SU-DHL-6 (cell line): ENCODE results near the gene FADS3.

Experiments
- H2AFZ ChIP-seq: fragments of 200-600 bp; sonication (generic); 2 replicates; pipeline ENCODE4 v1.6.1; 2014; ENCODE audit warnings: low read depth, mild to moderate bottlenecking, moderate library complexity, mixed read lengths, antibody characterized with exemption, low read length; ENCODE audit not compliant: severe bottlenecking
- H3F3A ChIP-seq: fragments of 200-600 bp; shearing (Covaris generic); 2 replicates; pipeline ENCODE4 v1.6.0; 2016; ENCODE audit warnings: antibody characterized with exemption, mild to moderate bottlenecking; ENCODE audit not compliant: insufficient read depth
- H3K27ac ChIP-seq: fragments of 200-600 bp; sonication (generic); 2 replicates; pipeline ENCODE4 v1.5.1; 2016; ENCODE audit warnings: low read depth, mild to moderate bottlenecking, low read length, moderate library complexity, mixed read lengths
- H3K27me3 ChIP-seq: fragments of 200-600 bp; sonication (generic), shearing (Covaris generic); 2 replicates; pipeline ENCODE4 v1.6.0; 2014; ENCODE audit warnings: mild to moderate bottlenecking, low read length
- H3K36me3 ChIP-seq: fragments of 200-600 bp; sonication (generic); 2 replicates; pipeline ENCODE4 v1.6.1; 2014; ENCODE audit warnings: mild to moderate bottlenecking, low read length, mixed read lengths
- H3K4me2 ChIP-seq: fragments of 300-600, 200-600 bp; shearing (Covaris generic), sonication (generic); 2 replicates; pipeline ENCODE4 v1.6.0; 2014; ENCODE audit warnings: low read length, low read depth, mild to moderate bottlenecking; ENCODE audit not compliant: poor library complexity, severe bottlenecking
- H3K4me3 ChIP-seq: fragments of 200-600 bp; sonication (generic); 2 replicates; pipeline ENCODE4 v1.5.1; 2014; ENCODE audit warnings: antibody characterized with exemption, low read length, mild to moderate bottlenecking, mixed read lengths; ENCODE audit not compliant: insufficient read depth, poor library complexity, severe bottlenecking
- H3K79me2 ChIP-seq: fragments of 200-600 bp; sonication (generic); 2 replicates; pipeline ENCODE4 v1.6.1; 2014; ENCODE audit warnings: mild to moderate bottlenecking, low read length, moderate library complexity; ENCODE audit not compliant: insufficient read depth
- H3K9ac ChIP-seq: fragments of 200-600 bp; sonication (generic); 2 replicates; pipeline ENCODE4 v1.7.0; 2014; ENCODE audit warnings: mild to moderate bottlenecking, low read length
- H3K9me2 ChIP-seq: fragments of 200-600 bp; sonication (generic); replicated peaks from 2 replicates; pipeline ENCODE4 v1.6.1; 2014; ENCODE audit warnings: low read length; ENCODE audit not compliant: insufficient read depth
- H3K9me3 ChIP-seq: fragments of 200-600 bp; sonication (generic); 2 replicates; pipeline ENCODE4 v1.6.1; 2014; ENCODE audit warnings: low read length, mixed read lengths; ENCODE audit not compliant: insufficient read depth
- H4K20me1 ChIP-seq: fragments of 200-600 bp; sonication (generic); 2 replicates; pipeline ENCODE4 v1.6.1; 2014; ENCODE audit warnings: low read depth, mild to moderate bottlenecking, antibody characterized with exemption, low read length, moderate library complexity, mixed read lengths
- EZH2phosphoT487 ChIP-seq: fragments of 200-600 bp; sonication (generic), shearing (Covaris generic); conservative IDR thresholded peaks from 2 replicates; pipeline ENCODE4 v1.6.1; 2018; ENCODE audit warnings: mild to moderate bottlenecking, antibody characterized with exemption, low read length, moderate library complexity, mixed read lengths
- TF ChIP-seq, protein P1 (sequence below): fragments of 200-600 bp; sonication (generic); IDR thresholded peaks from one replicate; pipeline ENCODE4 v1.5.1; 2017; ENCODE audit warnings: antibody characterized with exemption, mild to moderate bottlenecking, low read length, moderate library complexity; ENCODE audit not compliant: insufficient read depth, poor library complexity, severe bottlenecking

FADS3 gene

DNA sequence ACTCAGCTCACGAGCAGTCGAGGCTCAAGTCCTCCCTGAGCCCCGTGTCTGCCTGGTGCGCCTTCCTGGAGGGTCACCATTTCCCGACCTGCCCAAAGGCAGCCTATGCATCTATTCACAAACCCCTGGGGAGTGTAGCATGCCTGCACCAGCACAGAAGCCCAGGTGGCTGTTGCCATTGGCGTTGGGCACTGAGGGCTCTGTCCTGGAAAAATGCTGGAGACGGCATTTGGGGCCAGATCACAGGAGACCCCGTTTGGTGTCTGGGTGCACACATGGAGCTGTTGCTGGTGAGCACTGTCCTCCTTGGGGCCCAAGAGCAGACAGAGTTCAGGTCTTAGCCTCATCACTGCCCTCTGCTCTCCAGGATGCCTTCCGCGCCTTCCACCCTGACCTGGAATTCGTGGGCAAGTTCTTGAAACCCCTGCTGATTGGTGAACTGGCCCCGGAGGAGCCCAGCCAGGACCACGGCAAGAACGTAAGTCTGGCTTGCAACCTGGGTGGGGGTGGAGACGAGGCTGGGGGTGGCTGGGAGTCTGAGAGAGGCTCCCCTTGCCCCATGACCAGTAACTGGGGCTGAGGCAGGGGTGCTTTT, 53.8 kb downstream of the FADS3 start:
- peaks cover 4% of the 10 kb centered on the region; the same call in 1 of the 2 replicates for H3F3A ChIP-seq
- no peaks in the 10 kb centered on the region for H3K36me3 ChIP-seq

DNA sequence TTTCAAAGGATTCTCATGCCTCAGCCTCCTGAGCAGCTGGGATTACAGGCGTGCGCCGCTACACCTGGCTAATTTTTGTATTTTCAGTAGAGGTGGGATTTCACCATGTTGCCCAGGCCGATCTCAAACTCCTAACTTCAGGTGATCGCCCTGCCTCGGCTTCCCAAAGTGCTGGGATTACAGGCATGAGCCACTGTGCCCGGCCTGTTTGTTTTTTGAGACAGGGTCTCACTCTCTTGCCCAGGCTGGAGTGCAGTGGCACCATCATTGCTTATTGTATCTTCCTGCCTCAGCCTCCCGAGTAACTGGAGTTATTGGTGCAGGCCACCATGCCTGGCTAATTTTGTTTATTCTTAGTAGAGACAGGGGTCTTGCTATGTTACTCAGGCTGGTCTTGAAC, 55.2 kb downstream of the FADS3 start:
- Histone ChIP-seq H3K36me3 (no peaks in the 10 kb centered on the region), H3K4me2 (no peak overlapping the region), H3K27me3 (no peaks in the 10 kb centered on the region), H3K9me3 (no peaks in the 10 kb centered on the region), H3K79me2 (peaks cover 11% of the 10 kb centered on the region; the same call in 1 of the 2 replicates), H2AFZ (no peak overlapping the region), H3F3A (peaks cover 4% of the 10 kb centered on the region; the same call in 1 of the 2 replicates), H4K20me1 (no peaks in the 10 kb centered on the region), H3K9ac (no peak overlapping the region), H3K4me3 (no peak overlapping the region), H3K27ac (no peak overlapping the region), H3K9me2 (no peaks in the 10 kb centered on the region)
- TF ChIP-seq, protein P1, sequence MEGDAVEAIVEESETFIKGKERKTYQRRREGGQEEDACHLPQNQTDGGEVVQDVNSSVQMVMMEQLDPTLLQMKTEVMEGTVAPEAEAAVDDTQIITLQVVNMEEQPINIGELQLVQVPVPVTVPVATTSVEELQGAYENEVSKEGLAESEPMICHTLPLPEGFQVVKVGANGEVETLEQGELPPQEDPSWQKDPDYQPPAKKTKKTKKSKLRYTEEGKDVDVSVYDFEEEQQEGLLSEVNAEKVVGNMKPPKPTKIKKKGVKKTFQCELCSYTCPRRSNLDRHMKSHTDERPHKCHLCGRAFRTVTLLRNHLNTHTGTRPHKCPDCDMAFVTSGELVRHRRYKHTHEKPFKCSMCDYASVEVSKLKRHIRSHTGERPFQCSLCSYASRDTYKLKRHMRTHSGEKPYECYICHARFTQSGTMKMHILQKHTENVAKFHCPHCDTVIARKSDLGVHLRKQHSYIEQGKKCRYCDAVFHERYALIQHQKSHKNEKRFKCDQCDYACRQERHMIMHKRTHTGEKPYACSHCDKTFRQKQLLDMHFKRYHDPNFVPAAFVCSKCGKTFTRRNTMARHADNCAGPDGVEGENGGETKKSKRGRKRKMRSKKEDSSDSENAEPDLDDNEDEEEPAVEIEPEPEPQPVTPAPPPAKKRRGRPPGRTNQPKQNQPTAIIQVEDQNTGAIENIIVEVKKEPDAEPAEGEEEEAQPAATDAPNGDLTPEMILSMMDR = no peak
- no peak for TF ChIP-seq EZH2phosphoT487

More for the DNA sequence above, 53.8 kb downstream of the FADS3 start:
- no peak overlapping the region for H3K9ac ChIP-seq
- no peak overlapping the region for H2AFZ ChIP-seq
- H3K4me2 ChIP-seq = no peak overlapping the region
- 0 out of 2 replicates have a peak, but pooled peaks cover 4% of the 10 kb centered on the region for H3K79me2 ChIP-seq
- H3K9me3 ChIP-seq = no peaks in the 10 kb centered on the region
- H3K4me3 ChIP-seq = no peak overlapping the region
- no peaks in the 10 kb centered on the region for H3K27me3 ChIP-seq
- H4K20me1 ChIP-seq = no peaks in the 10 kb centered on the region
- no peaks in the 10 kb centered on the region for H3K9me2 ChIP-seq
- TF ChIP-seq, protein P1 = no peak
- TF ChIP-seq EZH2phosphoT487 = no peak
- H3K27ac ChIP-seq = no peak overlapping the region

GRCh38 chr11:61834278-61835048, 56.9 kb downstream of the FADS3 start:
- H3K4me3 ChIP-seq = no peak overlapping the region
- H2AFZ ChIP-seq = no peak overlapping the region
- peak overlapping the region; percentile 46 for H3K9ac ChIP-seq
- no peaks in the 10 kb centered on the region for H4K20me1 ChIP-seq
- no peaks in the 10 kb centered on the region for H3K27me3 ChIP-seq
- peaks cover 28% of the 10 kb centered on the region for H3K79me2 ChIP-seq
- H3K9me2 ChIP-seq = no peaks in the 10 kb centered on the region
- peak overlapping the region; percentile 50 for H3K4me2 ChIP-seq
- no peaks in the 10 kb centered on the region for H3K9me3 ChIP-seq
- TF ChIP-seq, protein P1 = no peak
- TF ChIP-seq EZH2phosphoT487 = no peak
- H3F3A ChIP-seq = peaks cover 9% of the 10 kb centered on the region; the same call in 1 of the 2 replicates
- H3K36me3 ChIP-seq = no peaks in the 10 kb centered on the region
- H3K27ac ChIP-seq = peak overlapping the region; percentile 86
